HepG2 (cell line): ENCODE results near the gene CEP97. TPM values are rescaled to one million over a fixed set of nuclear protein-coding genes. Genes with fewer than 3 reads are reported as not detected.

ENCODE experiments used
- KLF6 ChIP-seq: IDR thresholded peaks from 2 replicates; pipeline ENCODE4 v1.8.0; 2016; ENCODE audit warnings: missing biosample characterization, missing genetic modification reagents
- MTA1 ChIP-seq: sonication (generic); formaldehyde crosslinking; IDR thresholded peaks from 2 replicates; pipeline ENCODE4 v1.4.0; 2020; ENCODE audit warnings: missing genetic modification reagents, mild to moderate bottlenecking, borderline replicate concordance
- MXD3 ChIP-seq: IDR thresholded peaks from 2 replicates; pipeline ENCODE4 v1.6.1; 2016; ENCODE audit warnings: mild to moderate bottlenecking, missing biosample characterization, missing genetic modification reagents
- NFE2L2 ChIP-seq: fragments of 150-350 bp; IDR thresholded peaks from 2 replicates; pipeline ENCODE4 v1.6.1; 2014; ENCODE audit warnings: low read length
- POLR2AphosphoS5 ChIP-seq: IDR thresholded peaks from 2 replicates; pipeline ENCODE4 v1.6.1; 2012; ENCODE audit warnings: low read depth, low read length
- TBP ChIP-seq: sonication (generic); formaldehyde crosslinking; IDR thresholded peaks from 2 replicates; pipeline ENCODE4 v1.5.0; 2020; ENCODE audit warnings: missing genetic modification reagents
- THAP8 ChIP-seq: sonication (generic); formaldehyde crosslinking; IDR thresholded peaks from 2 replicates; pipeline ENCODE4 v1.5.1; 2020; ENCODE audit warnings: missing genetic modification reagents, mild to moderate bottlenecking, borderline replicate concordance
- ZBTB7B ChIP-seq: sonication (generic); formaldehyde crosslinking; IDR thresholded peaks from 2 replicates; pipeline ENCODE4 v1.4.0; 2020; ENCODE audit warnings: missing genetic modification reagents
- ZKSCAN5 ChIP-seq: sonication (generic); formaldehyde crosslinking; IDR thresholded peaks from 2 replicates; pipeline ENCODE4 v1.5.1; 2020; ENCODE audit warnings: mild to moderate bottlenecking, missing genetic modification reagents
- ZNF329 ChIP-seq: sonication (generic); formaldehyde crosslinking; IDR thresholded peaks from 2 replicates; pipeline ENCODE4 v1.9.0; 2021; ENCODE audit warnings: low read depth, mild to moderate bottlenecking, missing genetic modification reagents
- ZNF343 ChIP-seq: sonication (generic); formaldehyde crosslinking; IDR thresholded peaks from 2 replicates; pipeline ENCODE4 v1.4.0; 2020; ENCODE audit warnings: mild to moderate bottlenecking, missing genetic modification reagents
- ZNF737 ChIP-seq: sonication (generic); formaldehyde crosslinking; IDR thresholded peaks from 2 replicates; pipeline ENCODE4 v1.5.0; 2020; ENCODE audit warnings: missing genetic modification reagents, mild to moderate bottlenecking, borderline replicate concordance
- ZNF782 ChIP-seq: sonication (generic); formaldehyde crosslinking; IDR thresholded peaks from 2 replicates; pipeline ENCODE4 v1.4.0; 2020; ENCODE audit warnings: missing genetic modification reagents, mild to moderate bottlenecking, borderline replicate concordance
- ZSCAN9 ChIP-seq: IDR thresholded peaks from 2 replicates; pipeline ENCODE4 v1.6.1; 2016; ENCODE audit warnings: borderline replicate concordance
- polyA plus RNA-seq, 8 experiments: library from polyadenylated mRNA; depleted of rRNA in 3 of 8; stranded (reverse) in 7 of 8; unstranded in 1 of 8; fragments of >200 nt; fragmentation: Illumina TruSeq in 4 of 8; extraction: Trizol in 4 of 8; gene quantifications; 2 replicates each; pipeline versions ENCODE4 v1.2.1 to v1.2.3, GENCODE V29; 2011 to 2016; ENCODE audit warnings: low read depth in 4 of 8, missing spikeins in 1 of 8, mixed read lengths in 1 of 8; ENCODE audit not compliant: insufficient read depth in 1 of 8
- total RNA-seq, 5 experiments: library from RNA; depleted of rRNA; stranded (reverse); fragments of >200 nt; fragmentation: Illumina TruSeq; extraction: Trizol; gene quantifications; 2 replicates each; pipeline ENCODE4 v1.2.3, GENCODE V29; 2016; ENCODE audit warnings: low read depth in 1 of 5
- TF ChIP-seq, protein P1 (sequence below): sonication (generic); formaldehyde crosslinking; IDR thresholded peaks from 2 replicates; pipeline ENCODE4 v1.8.1; 2022; ENCODE audit warnings: low read depth, mild to moderate bottlenecking, missing genetic modification reagents
- TF ChIP-seq, protein P2 (sequence below): IDR thresholded peaks from 2 replicates; pipeline ENCODE4 v1.6.1; 2016; ENCODE audit warnings: low read depth, missing genetic modification reagents, missing compliant biosample characterization
- TF ChIP-seq, protein P3 (sequence below): IDR thresholded peaks from 2 replicates; pipeline ENCODE4 v1.6.1; 2018; ENCODE audit warnings: missing genetic modification reagents, mild to moderate bottlenecking, missing compliant biosample characterization

Gene CEP97
- total and polyA plus RNA-seq, 2 of the 13 experiments (the other 11 are each of a cell fraction or from before 2014, with no cell fraction given): 0.99 to 6.5 TPM

- peak; percentile 39; the same call in 1 of the 2 replicates for TF ChIP-seq ZBTB7B (CRISPR knock-in tag)
- 0 out of 2 replicates have a peak, but pooled peaks have one; percentile 64 for TF ChIP-seq ZNF329 (CRISPR knock-in tag)
- TF ChIP-seq MXD3 (CRISPR knock-in tag): peak; percentile 42; the same call in 1 of the 2 replicates
- TF ChIP-seq ZKSCAN5 (CRISPR knock-in tag): no peak; the same call in 1 of the 2 replicates
- TF ChIP-seq KLF6: peak; percentile 45; the same call in 1 of the 2 replicates
- TF ChIP-seq ZNF343 (CRISPR knock-in tag): peak; percentile 78; the same call in 1 of the 2 replicates
- TF ChIP-seq, protein P1, sequence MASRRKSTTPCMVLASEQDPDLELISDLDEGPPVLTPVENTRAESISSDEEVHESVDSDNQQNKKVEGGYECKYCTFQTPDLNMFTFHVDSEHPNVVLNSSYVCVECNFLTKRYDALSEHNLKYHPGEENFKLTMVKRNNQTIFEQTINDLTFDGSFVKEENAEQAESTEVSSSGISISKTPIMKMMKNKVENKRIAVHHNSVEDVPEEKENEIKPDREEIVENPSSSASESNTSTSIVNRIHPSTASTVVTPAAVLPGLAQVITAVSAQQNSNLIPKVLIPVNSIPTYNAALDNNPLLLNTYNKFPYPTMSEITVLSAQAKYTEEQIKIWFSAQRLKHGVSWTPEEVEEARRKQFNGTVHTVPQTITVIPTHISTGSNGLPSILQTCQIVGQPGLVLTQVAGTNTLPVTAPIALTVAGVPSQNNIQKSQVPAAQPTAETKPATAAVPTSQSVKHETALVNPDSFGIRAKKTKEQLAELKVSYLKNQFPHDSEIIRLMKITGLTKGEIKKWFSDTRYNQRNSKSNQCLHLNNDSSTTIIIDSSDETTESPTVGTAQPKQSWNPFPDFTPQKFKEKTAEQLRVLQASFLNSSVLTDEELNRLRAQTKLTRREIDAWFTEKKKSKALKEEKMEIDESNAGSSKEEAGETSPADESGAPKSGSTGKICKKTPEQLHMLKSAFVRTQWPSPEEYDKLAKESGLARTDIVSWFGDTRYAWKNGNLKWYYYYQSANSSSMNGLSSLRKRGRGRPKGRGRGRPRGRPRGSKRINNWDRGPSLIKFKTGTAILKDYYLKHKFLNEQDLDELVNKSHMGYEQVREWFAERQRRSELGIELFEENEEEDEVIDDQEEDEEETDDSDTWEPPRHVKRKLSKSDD (CRISPR knock-in tag): peak; percentile 20; the same call in 1 of the 2 replicates
- TF ChIP-seq, protein P2, sequence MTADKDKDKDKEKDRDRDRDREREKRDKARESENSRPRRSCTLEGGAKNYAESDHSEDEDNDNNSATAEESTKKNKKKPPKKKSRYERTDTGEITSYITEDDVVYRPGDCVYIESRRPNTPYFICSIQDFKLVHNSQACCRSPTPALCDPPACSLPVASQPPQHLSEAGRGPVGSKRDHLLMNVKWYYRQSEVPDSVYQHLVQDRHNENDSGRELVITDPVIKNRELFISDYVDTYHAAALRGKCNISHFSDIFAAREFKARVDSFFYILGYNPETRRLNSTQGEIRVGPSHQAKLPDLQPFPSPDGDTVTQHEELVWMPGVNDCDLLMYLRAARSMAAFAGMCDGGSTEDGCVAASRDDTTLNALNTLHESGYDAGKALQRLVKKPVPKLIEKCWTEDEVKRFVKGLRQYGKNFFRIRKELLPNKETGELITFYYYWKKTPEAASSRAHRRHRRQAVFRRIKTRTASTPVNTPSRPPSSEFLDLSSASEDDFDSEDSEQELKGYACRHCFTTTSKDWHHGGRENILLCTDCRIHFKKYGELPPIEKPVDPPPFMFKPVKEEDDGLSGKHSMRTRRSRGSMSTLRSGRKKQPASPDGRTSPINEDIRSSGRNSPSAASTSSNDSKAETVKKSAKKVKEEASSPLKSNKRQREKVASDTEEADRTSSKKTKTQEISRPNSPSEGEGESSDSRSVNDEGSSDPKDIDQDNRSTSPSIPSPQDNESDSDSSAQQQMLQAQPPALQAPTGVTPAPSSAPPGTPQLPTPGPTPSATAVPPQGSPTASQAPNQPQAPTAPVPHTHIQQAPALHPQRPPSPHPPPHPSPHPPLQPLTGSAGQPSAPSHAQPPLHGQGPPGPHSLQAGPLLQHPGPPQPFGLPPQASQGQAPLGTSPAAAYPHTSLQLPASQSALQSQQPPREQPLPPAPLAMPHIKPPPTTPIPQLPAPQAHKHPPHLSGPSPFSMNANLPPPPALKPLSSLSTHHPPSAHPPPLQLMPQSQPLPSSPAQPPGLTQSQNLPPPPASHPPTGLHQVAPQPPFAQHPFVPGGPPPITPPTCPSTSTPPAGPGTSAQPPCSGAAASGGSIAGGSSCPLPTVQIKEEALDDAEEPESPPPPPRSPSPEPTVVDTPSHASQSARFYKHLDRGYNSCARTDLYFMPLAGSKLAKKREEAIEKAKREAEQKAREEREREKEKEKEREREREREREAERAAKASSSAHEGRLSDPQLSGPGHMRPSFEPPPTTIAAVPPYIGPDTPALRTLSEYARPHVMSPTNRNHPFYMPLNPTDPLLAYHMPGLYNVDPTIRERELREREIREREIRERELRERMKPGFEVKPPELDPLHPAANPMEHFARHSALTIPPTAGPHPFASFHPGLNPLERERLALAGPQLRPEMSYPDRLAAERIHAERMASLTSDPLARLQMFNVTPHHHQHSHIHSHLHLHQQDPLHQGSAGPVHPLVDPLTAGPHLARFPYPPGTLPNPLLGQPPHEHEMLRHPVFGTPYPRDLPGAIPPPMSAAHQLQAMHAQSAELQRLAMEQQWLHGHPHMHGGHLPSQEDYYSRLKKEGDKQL (CRISPR knock-in tag): no peak
- no peak for TF ChIP-seq POLR2AphosphoS5
- 0 out of 2 replicates have a peak, but pooled peaks have one; percentile 38 for TF ChIP-seq THAP8 (CRISPR knock-in tag)
- no peak for TF ChIP-seq ZNF737
- TF ChIP-seq ZNF782 (CRISPR knock-in tag): peak; percentile 47; the same call in 1 of the 2 replicates
- no peak for TF ChIP-seq ZSCAN9 (CRISPR knock-in tag)
- TF ChIP-seq, protein P3, sequence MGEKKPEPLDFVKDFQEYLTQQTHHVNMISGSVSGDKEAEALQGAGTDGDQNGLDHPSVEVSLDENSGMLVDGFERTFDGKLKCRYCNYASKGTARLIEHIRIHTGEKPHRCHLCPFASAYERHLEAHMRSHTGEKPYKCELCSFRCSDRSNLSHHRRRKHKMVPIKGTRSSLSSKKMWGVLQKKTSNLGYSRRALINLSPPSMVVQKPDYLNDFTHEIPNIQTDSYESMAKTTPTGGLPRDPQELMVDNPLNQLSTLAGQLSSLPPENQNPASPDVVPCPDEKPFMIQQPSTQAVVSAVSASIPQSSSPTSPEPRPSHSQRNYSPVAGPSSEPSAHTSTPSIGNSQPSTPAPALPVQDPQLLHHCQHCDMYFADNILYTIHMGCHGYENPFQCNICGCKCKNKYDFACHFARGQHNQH (CRISPR knock-in tag): 0 out of 2 replicates have a peak, but pooled peaks have one; percentile 45
- no peak for TF ChIP-seq NFE2L2
- TF ChIP-seq TBP (CRISPR knock-in tag): no peak
- peak; percentile 43; the same call in 1 of the 2 replicates for TF ChIP-seq MTA1 (CRISPR knock-in tag)
These were observed 54.8 kb downstream of the CEP97 start, which contains the start of gene NXPE3 (continued) for GRCh38 chr3:101779047-101779821.
